Neuronal stem cell (in vitro differentiated cells): ENCODE data around the gene MRRF.
A peak's percentile ranks its signal among the peaks of the same experiment; 100 is the strongest.

Source experiments
- DNase-seq: peaks from one replicate; pipeline ENCODE4 v3.0.0-alpha.2; 2013; ENCODE audit warnings: low spot score
- H2AFZ ChIP-seq: one replicate; pipeline ENCODE4 v1.6.1; 2013; ENCODE audit warnings: mild to moderate bottlenecking, low read length, inconsistent platforms
- H2AK5ac ChIP-seq: 2 replicates; pipeline ENCODE4 v1.6.1; 2013; ENCODE audit warnings: low read depth, mild to moderate bottlenecking, inconsistent platforms, low read length, moderate library complexity, mixed read lengths
- H2BK120ac ChIP-seq: 2 replicates; pipeline ENCODE4 v1.6.1; 2013; ENCODE audit warnings: low read depth, mild to moderate bottlenecking, inconsistent platforms, low read length, moderate library complexity, mixed read lengths
- H2BK12ac ChIP-seq: one replicate; pipeline ENCODE4 v1.6.1; 2013; ENCODE audit warnings: low read length, inconsistent platforms
- H2BK15ac ChIP-seq: 2 replicates; pipeline ENCODE4 v1.6.1; 2013; ENCODE audit warnings: mild to moderate bottlenecking, low read length, inconsistent platforms, mixed read lengths
- H2BK5ac ChIP-seq: one replicate; pipeline ENCODE4 v1.6.1; 2013; ENCODE audit warnings: inconsistent platforms, mild to moderate bottlenecking, low read length, moderate library complexity
- H3K14ac ChIP-seq: one replicate; pipeline ENCODE4 v1.6.1; 2013; ENCODE audit warnings: low read length, inconsistent platforms
- H3K18ac ChIP-seq: 2 replicates; pipeline ENCODE4 v1.6.1; 2013; ENCODE audit warnings: low read length, inconsistent platforms
- H3K23ac ChIP-seq: 2 replicates; pipeline ENCODE4 v1.6.1; 2013; ENCODE audit warnings: low read depth, mild to moderate bottlenecking, mixed read lengths, low read length, inconsistent platforms; ENCODE audit not compliant: poor library complexity
- H3K27ac ChIP-seq: replicated peaks from 3 replicates; pipeline ENCODE4 v1.5.1; 2013; ENCODE audit warnings: low read length, inconsistent platforms
- H3K27me3 ChIP-seq, 3 experiments: 2 replicates each; pipeline ENCODE4 v1.6.1; 2013; ENCODE audit warnings: low read length in 3 of 3, mild to moderate bottlenecking in 2 of 3, inconsistent platforms in 1 of 3, low read depth in 1 of 3, mixed read lengths in 1 of 3, moderate library complexity in 1 of 3; ENCODE audit not compliant: control insufficient read depth in 3 of 3, insufficient read depth in 3 of 3
- H3K36me3 ChIP-seq, 2 donors: replicated peaks in 1 of 2; 2 replicates each; pipeline ENCODE4 v1.6.1; 2013; ENCODE audit warnings: low read length in 2 of 2; ENCODE audit not compliant: control insufficient read depth in 2 of 2, insufficient read depth in 2 of 2
- H3K4ac ChIP-seq: 2 replicates; pipeline ENCODE4 v1.6.1; 2013; ENCODE audit warnings: inconsistent platforms, mild to moderate bottlenecking, low read length, moderate library complexity
- H3K4me1 ChIP-seq, 2 donors: 1 replicate in 1 of 2; 2 replicates in 1 of 2; pipeline ENCODE4 v1.6.1; 2013; ENCODE audit warnings: low read length in 2 of 2, low read depth in 1 of 2; ENCODE audit not compliant: control insufficient read depth in 2 of 2, insufficient read depth in 1 of 2
- H3K4me2 ChIP-seq: one replicate; pipeline ENCODE4 v1.6.1; 2013; ENCODE audit warnings: mild to moderate bottlenecking, low read length, inconsistent platforms; ENCODE audit not compliant: insufficient read depth, poor library complexity, severe bottlenecking
- H3K4me3 ChIP-seq, 2 donors: 2 replicates each; pipeline ENCODE4 v1.5.1; 2013; ENCODE audit warnings: low read length in 2 of 2, mild to moderate bottlenecking in 2 of 2, inconsistent platforms in 1 of 2, moderate library complexity in 1 of 2
- H3K79me1 ChIP-seq: one replicate; pipeline ENCODE4 v1.6.1; 2013; ENCODE audit warnings: low read depth, mild to moderate bottlenecking, inconsistent platforms, low read length, moderate library complexity
- H3K9ac ChIP-seq: one replicate; pipeline ENCODE4 v1.6.1; 2013; ENCODE audit warnings: mild to moderate bottlenecking, low read depth, low read length, inconsistent platforms; ENCODE audit not compliant: poor library complexity
- H3K9me3 ChIP-seq, 2 donors: replicated peaks in 1 of 2; 2 replicates each; pipeline versions ENCODE3 to v1.6.1; 2013; ENCODE audit warnings: low read length in 2 of 2, mild to moderate bottlenecking in 2 of 2, inconsistent platforms in 1 of 2, low read depth in 1 of 2, mixed read lengths in 1 of 2, moderate library complexity in 1 of 2; ENCODE audit not compliant: control insufficient read depth in 2 of 2, insufficient read depth in 1 of 2
- H4K8ac ChIP-seq: one replicate; pipeline ENCODE4 v1.6.1; 2013; ENCODE audit warnings: low read depth, mild to moderate bottlenecking, inconsistent platforms, low read length, moderate library complexity
- H4K91ac ChIP-seq: one replicate; pipeline ENCODE4 v1.6.1; 2013; ENCODE audit warnings: low read length, low read depth, mild to moderate bottlenecking, inconsistent platforms; ENCODE audit not compliant: poor library complexity
- WGBS, 2 donors: extraction: QIAGEN DNeasy Blood & Tissue Kit; methylation state at CpG; one replicate each; pipeline ENCODE4 v1.1.7; 2013; ENCODE audit warnings: missing lambda C conversion rate in 2 of 2, mixed read lengths in 1 of 2; ENCODE audit not compliant: insufficient read length in 2 of 2, insufficient replicate concordance in 1 of 2; ENCODE audit errors: extremely low coverage in 2 of 2; 5-methylcytosine and 5-hydroxymethylcytosine counted together

Gene MRRF

DNA sequence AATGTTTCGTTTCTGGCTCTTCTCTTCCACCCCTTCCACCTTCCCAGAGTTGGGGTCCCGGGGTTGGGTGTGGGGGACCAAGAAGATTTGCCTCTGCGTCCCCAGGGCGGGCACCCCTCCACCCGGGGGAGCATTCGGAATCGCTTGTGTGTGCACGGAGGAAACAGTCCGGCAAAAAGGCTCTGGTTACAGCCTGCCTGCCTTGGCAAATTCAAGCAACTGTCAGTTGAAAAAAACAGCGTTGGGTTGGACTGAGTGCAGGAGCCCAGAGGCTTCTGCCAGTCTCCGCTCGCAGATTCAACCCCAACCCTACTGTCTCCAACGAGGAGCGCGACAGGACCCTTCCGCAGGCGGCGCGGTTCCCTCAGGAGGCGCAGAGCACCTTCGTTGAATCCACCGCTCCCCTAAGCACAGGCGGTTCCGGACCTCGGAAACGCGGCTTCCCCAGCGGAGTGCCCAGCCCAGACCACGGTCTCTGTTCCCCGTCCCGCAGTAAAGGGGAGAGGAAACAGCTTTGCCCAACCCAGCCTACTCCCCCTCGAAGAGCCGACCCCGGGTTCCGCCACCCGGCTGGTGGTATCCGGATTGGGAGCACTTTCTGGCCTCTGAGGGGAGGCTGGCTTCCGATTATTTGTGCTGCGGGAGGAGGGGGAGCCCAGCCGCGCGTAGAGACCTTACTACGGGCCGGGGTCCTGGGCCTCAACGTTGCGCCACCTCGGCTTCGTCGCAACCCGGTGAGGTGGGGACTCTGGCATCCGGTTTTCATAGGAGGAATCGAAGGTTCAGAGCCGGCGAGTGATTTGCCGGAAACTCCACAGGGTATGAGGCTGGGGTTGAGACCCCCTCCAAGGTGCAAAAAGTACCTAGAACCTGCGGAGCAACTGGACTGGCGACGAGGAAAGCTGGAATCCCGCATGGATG is 45.5 kb upstream of the MRRF start:
- Histone ChIP-seq H3K36me3 (no peaks in the 10 kb centered on the region), H2BK15ac (no peak overlapping the region), H3K4me3 (no peak overlapping the region), H2BK12ac (no peak overlapping the region), H3K4ac (no peak overlapping the region), H2AK5ac (peak overlapping the region; percentile 69), H2BK120ac (no peak overlapping the region), H2AFZ (peak overlapping the region; percentile 70), H3K79me1 (no peaks in the 10 kb centered on the region), H2BK5ac (no peak overlapping the region), H3K4me1 (peaks cover 6 to 9% of the 10 kb centered on the region in 2 donors), H3K4me2 (no peak overlapping the region), H3K14ac (peak overlapping the region; percentile 4), H3K9ac (no peak overlapping the region), H4K91ac (no peak overlapping the region), H3K18ac (peak overlapping the region; percentile 36), H3K27ac (no peak overlapping the region), H3K9me3 (peaks cover 0 to 2% of the 10 kb centered on the region in 2 donors), H3K27me3 (peaks cover 68 to 100% (median 94%) of the 10 kb centered on the region in 3 experiments), H3K23ac (no peak overlapping the region), H4K8ac (no peak overlapping the region)
- DNase-seq, result no peak
- no CpG with 5 or more reads among the region's 59 CpGs for WGBS, 2 donors

DNA sequence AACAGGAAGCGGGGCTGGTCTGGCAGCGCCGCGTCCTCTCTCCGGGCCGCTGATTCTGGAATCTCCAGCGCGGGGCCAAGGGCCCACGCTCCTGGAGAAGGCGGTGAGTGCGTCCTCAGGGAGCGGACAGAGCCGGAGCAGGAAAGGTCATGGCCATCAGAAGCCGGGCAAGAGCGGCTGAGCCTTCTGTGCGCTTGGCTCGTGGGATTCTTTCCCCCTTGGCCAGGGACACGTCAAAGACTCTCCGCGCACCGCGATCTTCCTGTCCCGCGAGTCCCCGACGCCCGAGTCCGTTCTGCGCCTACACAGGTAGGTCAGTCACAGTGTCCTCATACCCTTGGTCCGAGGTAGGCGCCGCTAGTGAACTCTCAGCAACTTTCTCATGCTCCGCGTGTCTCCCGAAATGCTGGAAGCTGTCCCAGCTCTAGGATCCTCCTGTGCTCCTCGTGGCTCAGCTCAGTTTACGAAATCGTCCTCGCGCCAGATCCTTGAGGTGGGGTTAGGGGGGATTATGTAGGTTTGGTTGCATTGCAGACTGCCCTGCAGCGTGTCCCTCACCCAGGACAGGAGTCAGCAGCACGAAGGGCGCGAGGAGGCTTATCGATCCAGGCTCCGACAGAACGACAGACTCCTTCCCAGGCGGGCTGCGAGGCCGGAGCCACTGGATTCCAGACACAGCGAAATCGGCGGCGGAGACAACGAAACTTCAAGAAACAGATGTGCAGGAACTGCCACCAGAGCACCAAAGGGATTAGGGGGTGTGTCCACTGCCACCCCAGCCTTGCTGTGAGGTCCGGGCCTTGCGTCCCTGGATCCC is 44.6 kb upstream of the MRRF start:
- Histone ChIP-seq H3K4me1 (peaks cover 6% of the 10 kb centered on the region in 2 donors), H2BK15ac (no peak overlapping the region), H2AK5ac (peak overlapping the region; percentile 38), H3K4me2 (no peak overlapping the region), H3K27ac (no peak overlapping the region), H2AFZ (peak overlapping the region; percentile 70), H3K36me3 (no peaks in the 10 kb centered on the region), H3K18ac (peak overlapping the region; percentile 48), H2BK120ac (no peak overlapping the region), H4K91ac (no peak overlapping the region), H3K4me3 (peak overlapping the region in 1 of 2 donors; percentile 56), H3K27me3 (peaks cover 72 to 100% (median 98%) of the 10 kb centered on the region in 3 experiments), H3K9ac (no peak overlapping the region), H3K14ac (peak overlapping the region; percentile 86), H2BK5ac (no peak overlapping the region), H2BK12ac (no peak overlapping the region), H3K23ac (peak overlapping the region; percentile 86), H4K8ac (no peak overlapping the region), H3K9me3 (peaks cover 2 to 3% of the 10 kb centered on the region in 2 donors), H3K79me1 (no peaks in the 10 kb centered on the region), H3K4ac (no peak overlapping the region)
- WGBS, 2 donors, result no CpG with 5 or more reads among the region's 57 CpGs
- no peak for DNase-seq

DNA sequence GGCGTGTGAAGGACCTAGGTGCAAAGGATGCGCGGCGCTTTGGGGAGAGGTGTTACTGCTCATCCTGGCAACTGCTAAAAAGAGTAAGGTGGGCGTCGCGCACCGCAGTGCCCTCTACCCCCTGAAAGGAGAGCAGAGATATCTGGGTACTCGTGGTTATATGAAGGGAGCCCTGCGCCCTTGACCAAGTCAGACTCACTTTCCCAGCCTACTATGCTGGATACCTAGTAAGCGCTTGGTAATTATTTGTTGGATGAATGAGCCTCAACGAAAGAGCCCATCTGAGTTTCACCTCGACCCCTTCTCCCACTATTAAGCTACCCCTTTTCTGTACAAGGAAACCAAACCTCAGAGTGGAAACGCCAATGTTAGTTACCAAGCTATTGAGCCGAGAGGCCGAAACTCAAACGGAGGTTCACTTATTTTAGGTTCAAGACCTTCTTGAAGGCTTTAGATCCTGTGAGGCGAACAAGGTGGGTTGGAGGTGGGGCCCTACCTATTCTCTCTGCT is 44.0 kb upstream of the MRRF start:
- Histone ChIP-seq H2AFZ (no peak overlapping the region), H3K4ac (no peak overlapping the region), H3K23ac (peak overlapping the region; percentile 82), H3K27me3 (peaks cover 76 to 100% (median 99%) of the 10 kb centered on the region in 3 experiments), H2BK120ac (no peak overlapping the region), H3K36me3 (no peaks in the 10 kb centered on the region), H2AK5ac (peak overlapping the region; percentile 38), H3K9me3 (peaks cover 2 to 3% of the 10 kb centered on the region in 2 donors), H3K4me2 (no peak overlapping the region), H2BK12ac (no peak overlapping the region), H3K14ac (peak overlapping the region; percentile 86), H3K18ac (peak overlapping the region; percentile 13), H2BK5ac (no peak overlapping the region), H3K27ac (no peak overlapping the region), H2BK15ac (no peak overlapping the region), H3K4me3 (peak overlapping the region in 1 of 2 donors; percentile 56), H4K91ac (no peak overlapping the region), H3K4me1 (peaks cover 6% of the 10 kb centered on the region in 2 donors), H4K8ac (no peak overlapping the region), H3K79me1 (no peaks in the 10 kb centered on the region), H3K9ac (no peak overlapping the region)
- no peak for DNase-seq
- no CpG with 5 or more reads among the region's 18 CpGs for WGBS, 2 donors
